NCI-H2196 (cell line): ENCODE data around the gene CACHD1.

Source experiments
- DNase-seq: peaks from one replicate; lab custom pipeline; 2025; ENCODE audit not compliant: unreplicated experiment; lab: John Stamatoyannopoulos, UW

CACHD1 gene

DNA sequence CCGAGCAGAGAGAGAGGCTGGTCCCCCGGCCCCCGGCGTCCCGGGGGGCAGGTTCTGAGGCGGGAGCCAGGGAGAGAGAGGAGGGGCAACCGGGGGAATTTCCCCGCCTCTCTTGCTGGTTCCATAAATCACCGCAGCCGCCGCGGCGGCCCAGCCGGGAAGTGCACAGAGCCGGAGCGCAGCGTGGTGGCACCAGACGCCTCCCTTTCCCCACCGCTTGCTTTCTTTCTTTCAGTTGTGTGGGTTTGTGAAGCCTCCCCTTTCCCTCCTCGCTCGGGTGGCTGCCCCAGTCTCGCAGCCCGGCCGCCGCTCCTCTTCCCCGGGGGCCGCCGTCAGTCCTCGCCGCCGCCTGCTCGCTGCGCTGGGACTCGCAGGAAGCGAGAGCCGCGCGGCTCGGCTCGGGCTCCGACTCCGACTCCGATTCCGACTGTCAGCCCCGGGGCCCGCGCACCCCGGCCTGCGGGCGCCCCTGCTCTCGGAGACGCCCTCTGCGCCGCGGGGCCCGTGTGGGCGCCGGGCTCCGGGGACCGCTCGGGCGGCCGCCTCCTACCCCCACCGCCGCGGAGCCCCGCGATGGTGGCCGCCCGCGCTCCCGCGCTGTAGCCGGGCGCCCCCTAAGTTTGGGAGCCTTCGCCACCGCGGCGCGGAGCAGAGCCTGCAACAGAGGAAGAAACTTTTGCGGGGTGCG is at the start of gene CACHD1:
Gene CACHD1, plus strand, starts transcription at position 153 of the 688 bp plus-strand sequence. CDS start 616 bp downstream, outside the sequence.
- DNase-seq: peak; percentile 69

GRCh38 chr1:64421377-64421776 is 48.6 kb upstream of the CACHD1 start:
- DNase-seq: no peak

- DNase-seq: no peak
Observed at GRCh38 chr1:64423526-64423925, 46.4 kb upstream of the CACHD1 start.

DNA sequence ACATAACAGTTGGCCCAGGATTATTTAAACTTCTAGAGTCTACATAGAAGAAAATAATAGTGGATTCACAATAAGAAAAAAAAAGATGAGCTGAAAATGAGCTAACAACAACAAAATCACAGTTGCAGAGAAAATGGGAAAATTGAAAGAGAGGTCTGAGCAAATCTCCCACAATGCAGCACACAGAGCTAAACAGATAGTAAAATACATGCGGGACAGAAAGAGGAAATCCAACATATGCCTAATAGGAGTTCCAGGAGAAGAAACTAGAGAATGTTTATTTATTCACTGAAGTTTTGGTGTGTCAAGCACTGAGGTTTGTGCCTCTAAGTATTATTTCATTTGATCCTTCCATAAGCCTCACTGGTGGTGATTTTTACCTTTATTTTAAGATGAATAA is 45.5 kb upstream of the CACHD1 start:
- no peak for DNase-seq

GRCh38 chr1:64425521-64425920 is 44.4 kb upstream of the CACHD1 start:
- no peak for DNase-seq

DNA sequence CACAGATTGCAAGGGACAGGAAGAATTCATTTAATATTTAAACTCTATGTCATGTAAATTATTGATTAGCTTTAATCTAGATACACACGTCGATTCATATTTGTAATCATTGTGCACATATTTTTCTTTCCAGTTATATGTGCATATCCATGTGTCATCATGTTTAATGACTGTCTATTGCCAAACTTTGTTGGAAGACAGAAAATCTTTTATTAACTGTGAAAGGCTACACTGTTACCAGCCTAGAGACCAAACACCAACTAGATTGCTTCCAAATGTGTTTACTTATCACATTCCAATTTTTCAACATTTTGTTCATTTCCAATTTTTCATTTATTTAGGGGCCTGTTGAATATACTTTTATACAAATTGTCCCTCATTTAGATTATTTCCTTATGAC is 43.2 kb upstream of the CACHD1 start:
- no peak for DNase-seq

DNA sequence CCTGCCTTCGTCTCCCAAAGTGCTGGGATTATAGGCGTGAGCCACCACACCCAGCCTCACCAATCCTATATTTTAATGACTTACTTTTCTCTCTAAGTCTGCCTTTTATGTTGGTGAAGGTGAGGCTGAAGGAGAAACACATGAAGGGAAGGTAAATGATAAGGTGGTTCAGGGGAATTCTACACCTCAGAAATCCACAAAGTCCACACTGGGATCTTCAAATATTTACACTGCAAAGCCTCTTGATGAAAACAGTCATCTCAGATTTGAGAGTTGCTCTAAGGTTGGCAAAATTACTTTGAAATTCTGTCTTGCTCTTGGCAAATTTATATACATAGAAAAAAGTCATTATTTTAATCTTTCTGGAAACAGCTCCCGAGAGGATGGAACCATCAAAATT is 42.0 kb upstream of the CACHD1 start:
- DNase-seq: no peak

- DNase-seq: no peak
Observed at GRCh38 chr1:64433308-64433707, 36.6 kb upstream of the CACHD1 start.

DNA sequence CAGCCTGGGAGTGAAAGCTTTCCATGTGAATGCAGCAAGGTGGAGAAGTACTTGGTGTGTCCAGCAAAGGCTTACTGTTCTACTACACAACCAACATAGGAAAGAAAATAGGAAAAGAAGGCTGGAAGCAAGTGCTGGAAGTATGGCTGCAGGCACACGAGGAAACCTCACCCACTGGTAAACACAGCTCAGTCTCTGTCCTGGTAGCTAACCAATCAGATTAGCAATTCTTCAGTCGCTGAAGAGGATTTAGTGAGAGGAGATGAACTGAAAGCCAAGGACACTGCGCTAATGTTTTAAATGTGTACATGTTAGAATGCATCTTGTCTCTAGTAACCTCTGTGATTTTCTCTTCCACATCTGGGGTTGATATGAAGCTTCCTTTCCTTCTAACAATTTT is 36.2 kb upstream of the CACHD1 start:
- no peak for DNase-seq

DNA sequence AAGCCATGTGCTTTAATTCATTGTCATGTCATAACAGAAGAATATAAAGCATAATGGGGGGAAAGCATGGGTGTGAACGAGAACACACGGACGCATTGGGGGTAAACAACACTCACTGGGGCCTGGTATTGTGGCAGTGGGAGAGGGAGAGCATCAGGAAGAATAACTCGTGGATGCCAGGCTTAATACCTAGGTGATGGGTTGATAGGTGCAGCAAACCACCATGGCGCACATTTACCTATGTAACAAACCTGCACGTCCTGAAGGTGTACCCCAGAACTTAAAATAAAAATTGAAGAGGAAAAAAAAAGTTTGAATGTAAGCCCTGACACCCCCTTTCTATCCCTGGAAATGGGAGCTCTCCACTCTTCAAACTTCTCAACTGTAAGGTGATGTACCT is 34.9 kb upstream of the CACHD1 start:
- DNase-seq: no peak

GRCh38 chr1:64437453-64437852 is 32.5 kb upstream of the CACHD1 start:
- no peak for DNase-seq

DNA sequence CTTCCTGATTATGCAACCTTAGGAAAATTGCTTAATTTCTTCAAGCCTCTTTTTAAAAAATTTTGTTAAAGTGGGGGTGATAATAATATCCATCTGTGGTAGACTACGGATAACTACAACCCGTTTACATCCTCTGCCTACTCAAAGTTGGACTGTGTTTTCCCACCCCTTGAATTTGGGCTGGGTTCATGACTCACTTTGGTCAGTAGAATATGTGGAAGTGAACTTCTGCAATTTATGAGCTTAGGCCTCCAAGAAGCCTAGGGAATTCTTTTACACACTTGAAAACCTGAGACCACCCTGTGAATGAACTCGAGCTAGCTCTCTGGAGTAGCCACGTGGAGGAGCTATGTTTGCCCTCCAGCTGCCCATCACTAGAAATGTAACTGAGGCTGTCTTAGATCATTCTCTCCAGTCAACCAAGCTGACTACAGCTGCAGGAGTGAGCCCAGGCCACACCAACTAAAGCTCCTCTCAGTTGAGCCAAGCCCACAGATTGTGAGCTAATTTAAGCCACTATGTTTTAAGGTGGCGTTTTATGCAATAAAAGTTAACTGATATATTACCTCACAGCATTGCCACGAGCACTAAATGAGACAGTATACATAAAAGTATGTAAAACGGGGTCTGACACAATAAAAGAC is 29.6 kb upstream of the CACHD1 start:
- DNase-seq: no peak

GRCh38 chr1:64451440-64451839 is 18.5 kb upstream of the CACHD1 start:
- DNase-seq: no peak

DNA sequence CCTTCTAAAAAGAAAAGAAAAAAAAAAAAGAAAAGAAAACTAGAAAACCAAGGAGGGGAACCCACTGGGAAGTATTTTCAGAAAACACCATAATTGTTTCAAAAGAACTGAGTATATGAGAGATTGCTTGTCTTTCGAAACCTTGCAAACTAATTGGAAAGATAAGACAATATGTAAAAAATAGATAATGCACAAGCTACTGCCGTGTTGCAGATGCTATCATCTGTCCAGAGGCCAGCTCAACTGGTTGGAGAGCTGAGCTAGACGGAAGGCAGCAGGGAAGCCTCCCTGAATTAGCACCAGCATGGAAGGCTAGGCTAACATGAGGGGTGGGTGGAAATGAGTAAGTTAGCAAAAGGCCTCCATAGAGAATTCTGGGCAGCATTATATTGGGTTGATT is 16.2 kb upstream of the CACHD1 start:
- DNase-seq: no peak

GRCh38 chr1:64458915-64459314 is 11.0 kb upstream of the CACHD1 start:
- DNase-seq: no peak

GRCh38 chr1:64459743-64460142 is 10.2 kb upstream of the CACHD1 start:
- no peak for DNase-seq

DNA sequence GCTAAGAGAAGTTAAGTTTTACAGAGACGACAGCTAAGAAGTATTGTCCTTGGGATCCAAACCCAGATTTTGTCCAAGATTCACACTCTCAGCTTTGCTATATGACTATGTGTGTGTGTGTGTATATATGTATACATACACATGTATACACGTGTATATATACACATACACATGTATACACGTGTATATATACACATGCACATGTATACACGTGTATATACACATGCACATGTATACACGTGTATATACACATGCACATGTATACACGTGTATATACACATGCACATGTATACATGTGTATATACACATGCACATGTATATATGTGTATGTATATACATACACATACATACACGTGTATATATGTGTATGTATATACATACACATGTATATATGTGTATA is 3.9 kb upstream of the CACHD1 start:
- no peak for DNase-seq

DNA sequence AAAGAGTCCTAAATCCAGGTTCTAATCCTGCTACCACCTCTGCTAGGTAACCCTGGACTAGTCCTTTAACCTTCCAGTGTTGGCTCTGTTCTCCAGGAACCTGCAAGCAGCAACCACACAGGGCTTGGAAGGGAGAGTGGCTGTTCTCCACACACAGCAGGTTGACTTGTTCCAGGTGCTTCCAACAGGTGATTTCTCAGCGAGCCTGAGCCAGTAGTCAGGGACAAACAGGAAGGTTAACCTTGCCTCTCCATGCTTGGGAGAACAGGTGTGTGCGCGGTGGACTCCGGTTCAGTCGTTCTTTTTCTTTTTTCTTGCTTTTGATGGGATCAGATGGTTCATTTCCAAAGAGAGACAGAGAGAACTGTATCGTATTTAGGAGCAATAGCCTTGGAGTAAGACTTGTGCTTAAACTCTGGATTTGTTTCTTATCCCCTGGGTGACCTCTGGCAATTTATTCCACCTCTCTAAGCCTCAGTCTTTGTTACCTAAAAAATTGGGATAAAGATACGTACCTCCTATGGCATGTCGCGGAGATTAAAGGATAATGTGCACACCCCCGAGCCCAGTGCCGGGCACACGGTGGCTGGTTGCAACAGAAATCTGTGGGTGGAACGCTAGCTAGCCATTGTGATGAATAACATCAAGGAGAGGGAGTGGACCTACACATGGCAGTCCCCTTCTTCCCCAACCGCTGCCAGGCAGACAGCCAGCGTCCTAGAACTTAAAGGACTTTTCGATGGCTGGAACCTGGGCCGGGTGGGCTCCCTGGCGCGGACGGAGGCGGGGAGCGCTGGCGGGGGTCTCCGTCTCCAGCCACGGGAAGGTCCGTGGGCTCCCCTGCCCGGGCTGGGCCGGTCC is 583 bp upstream of the CACHD1 start:
- DNase-seq: no peak

DNA sequence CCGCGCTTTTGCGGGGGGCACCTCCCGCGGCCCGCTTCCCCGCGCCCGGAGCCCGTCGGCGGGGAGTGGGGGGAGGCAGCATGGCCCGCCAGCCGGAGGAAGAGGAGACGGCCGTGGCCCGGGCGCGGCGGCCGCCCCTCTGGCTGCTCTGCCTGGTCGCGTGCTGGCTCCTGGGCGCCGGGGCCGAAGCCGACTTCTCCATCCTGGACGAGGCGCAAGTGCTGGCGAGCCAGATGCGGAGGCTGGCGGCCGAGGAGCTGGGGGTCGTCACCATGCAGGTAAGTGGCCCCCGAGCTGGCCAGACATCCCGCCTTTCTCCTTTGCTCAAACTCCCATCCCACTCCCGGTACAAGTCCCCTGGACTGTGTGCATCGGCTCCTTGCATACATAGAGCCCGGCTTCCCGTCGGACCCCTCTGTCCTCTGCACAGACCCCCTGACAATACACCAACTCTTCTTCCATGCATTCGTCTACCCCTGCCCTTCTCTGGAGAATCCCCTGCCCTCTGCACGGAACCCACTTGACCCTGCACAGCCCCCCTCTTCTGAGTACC is 812 bp downstream of the CACHD1 start:
- DNase-seq: no peak

GRCh38 chr1:64471218-64472039 is 1.5 kb downstream of the CACHD1 start:
- DNase-seq: no peak

DNA sequence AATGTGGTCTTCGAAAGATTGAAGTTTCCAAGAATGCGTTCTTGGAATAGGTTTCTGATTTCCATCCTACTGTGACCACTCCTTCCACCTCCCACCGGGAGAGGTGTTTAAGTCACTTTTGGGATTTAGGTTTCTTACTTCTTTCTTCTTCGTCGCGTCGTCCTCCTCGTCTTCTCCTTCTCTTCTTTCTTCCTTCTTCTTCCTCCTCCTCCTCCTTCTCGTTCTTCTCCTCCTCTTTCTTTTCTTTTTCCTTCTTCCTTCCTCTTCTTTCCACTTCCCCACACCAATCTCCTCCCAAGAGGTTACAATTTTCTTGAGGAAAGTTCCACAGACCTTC is 2.1 kb downstream of the CACHD1 start:
- no peak for DNase-seq
